HFF-Myc (cell line): ENCODE measurements around the gene TYROBP.
A peak's percentile ranks its signal among the peaks of the same experiment; 100 is the strongest.

Experiments
- DNase-seq: peaks from one replicate; pipeline ENCODE4 v3.0.0-alpha.2; 2011; ENCODE audit warnings: low read depth; ENCODE audit errors: extremely low read depth
- H3K4me3 ChIP-seq: replicated peaks from 2 replicates; pipeline ENCODE4 v1.5.1; 2011; ENCODE audit warnings: low read depth, mild to moderate bottlenecking, control low read depth, low read length
- CTCF ChIP-seq: IDR thresholded peaks from 2 replicates; pipeline ENCODE4 v1.5.1; 2012; ENCODE audit warnings: mild to moderate bottlenecking, low read depth, low read length, control low read depth; ENCODE audit errors: missing control alignments

Gene TYROBP

GRCh38 chr19:35907377-35907745 is 734 bp downstream of the TYROBP start:
- DNase-seq: no peak
- no peak overlapping the region for H3K4me3 ChIP-seq
- TF ChIP-seq CTCF: no peak

GRCh38 chr19:35905178-35905727 is 2.8 kb downstream of the TYROBP start:
- no peak for DNase-seq
- no peak for TF ChIP-seq CTCF

GRCh38 chr19:35904311-35905068 is 3.6 kb downstream of the TYROBP start:
- no peak overlapping the region for H3K4me3 ChIP-seq
- no peak for DNase-seq
- no peak for TF ChIP-seq CTCF

More at GRCh38 chr19:35905178-35905727, 2.8 kb downstream of the TYROBP start:
- no peak overlapping the region for H3K4me3 ChIP-seq

GRCh38 chr19:35903550-35904179 is 4.4 kb downstream of the TYROBP start:
- DNase-seq: peak; percentile 53
- peak overlapping the region; percentile 37 for H3K4me3 ChIP-seq

GRCh38 chr19:35902870-35903475 is 5.1 kb downstream of the TYROBP start:
- DNase-seq: no peak
- no peak for TF ChIP-seq CTCF
- H3K4me3 ChIP-seq: peak overlapping the region; percentile 37

More at GRCh38 chr19:35903550-35904179, 4.4 kb downstream of the TYROBP start:
- no peak for TF ChIP-seq CTCF

GRCh38 chr19:35901854-35902661 is 6.0 kb downstream of the TYROBP start, which contains the start of gene HCST:
HCST (plus strand) TSS chr19:35902529; CDS start chr19:35902594, 65 bp downstream.
- DNase-seq: no peak
- no peak for TF ChIP-seq CTCF
- H3K4me3 ChIP-seq: peak within 1 kb of the TSS; percentile 37
